ENCODE measurements around the gene TDRD9. TPM values are rescaled to one million over a fixed set of nuclear protein-coding genes. Genes with fewer than 3 reads are reported as not detected.

The TDRD9 gene
- total RNA-seq, 1 donor from 2014 or later: not detected

GRCh38 chr14:104093366-104094055, 165.3 kb downstream of the TDRD9 start:
- Histone ChIP-seq H3K9me3 (ENCODE audit: insufficient read depth, low read depth, low read length) (no peaks in the 10 kb centered on the region), H3K36me3 (ENCODE audit: insufficient read depth, low read length) (no peaks in the 10 kb centered on the region)

GRCh38 chr14:104094056-104094708, 165.9 kb downstream of the TDRD9 start:
- Mint-ChIP-seq H3K4me3 (ENCODE audit: unreplicated experiment) (no peak overlapping the region), H3K9me3 (ENCODE audit: unreplicated experiment) (no peaks in the 10 kb centered on the region), H3K4me1 (ENCODE audit: low read depth, unreplicated experiment) (no peaks in the 10 kb centered on the region), H3K27ac (ENCODE audit: unreplicated experiment) (no peak overlapping the region), H3K36me3 (ENCODE audit: low read depth, unreplicated experiment) (no peaks in the 10 kb centered on the region), H3K27me3 (ENCODE audit: low read depth, unreplicated experiment) (peaks cover 14% of the 10 kb centered on the region)
- DNase-seq (ENCODE audit: low read depth): no peak
- Histone ChIP-seq H3K9me3 (ENCODE audit: insufficient read depth, low read depth, low read length) (no peaks in the 10 kb centered on the region), H3K9ac (ENCODE audit: low read length) (no peak overlapping the region), H4K20me1 (ENCODE audit: insufficient read depth, low read length) (no peaks in the 10 kb centered on the region), H3K4me3 (ENCODE audit: insufficient read depth, low read depth, low read length) (no peak overlapping the region), H3K4me2 (ENCODE audit: low read length) (no peak overlapping the region), H3K27me3 (ENCODE audit: insufficient read depth, low read length) (no peaks in the 10 kb centered on the region), H3K79me2 (ENCODE audit: insufficient read depth, low read length) (no peaks in the 10 kb centered on the region), H3K27ac (ENCODE audit: low read depth, low read length) (no peak overlapping the region), H3K36me3 (ENCODE audit: insufficient read depth, low read length) (no peaks in the 10 kb centered on the region), H3K4me1 (ENCODE audit: insufficient read depth, low read length) (no peaks in the 10 kb centered on the region), H2AFZ (ENCODE audit: low read depth, low read length) (no peak overlapping the region)
- FAIRE-seq: no peak
- TF ChIP-seq EZH2 (IDR thresholded peaks at IDR 0.05; ENCODE audit: insufficient read depth, low read length) (no peak), CTCF (IDR thresholded peaks at IDR 0.05; ENCODE audit: insufficient read depth, low read depth, low read length) (no peak)

More at GRCh38 chr14:104093366-104094055, 165.3 kb downstream of the TDRD9 start:
- Mint-ChIP-seq H3K27ac (ENCODE audit: unreplicated experiment) (no peak overlapping the region), H3K4me3 (ENCODE audit: unreplicated experiment) (no peak overlapping the region), H3K36me3 (ENCODE audit: low read depth, unreplicated experiment) (no peaks in the 10 kb centered on the region), H3K27me3 (ENCODE audit: low read depth, unreplicated experiment) (peaks cover 14% of the 10 kb centered on the region), H3K9me3 (ENCODE audit: unreplicated experiment) (no peaks in the 10 kb centered on the region), H3K4me1 (ENCODE audit: low read depth, unreplicated experiment) (no peaks in the 10 kb centered on the region)
- Histone ChIP-seq H3K4me3 (ENCODE audit: insufficient read depth, low read depth, low read length) (no peak overlapping the region), H3K9ac (ENCODE audit: low read length) (no peak overlapping the region), H3K27me3 (ENCODE audit: insufficient read depth, low read length) (no peaks in the 10 kb centered on the region), H3K27ac (ENCODE audit: low read depth, low read length) (no peak overlapping the region), H3K4me2 (ENCODE audit: low read length) (no peak overlapping the region), H2AFZ (ENCODE audit: low read depth, low read length) (no peak overlapping the region), H3K79me2 (ENCODE audit: insufficient read depth, low read length) (no peaks in the 10 kb centered on the region), H4K20me1 (ENCODE audit: insufficient read depth, low read length) (no peaks in the 10 kb centered on the region), H3K4me1 (ENCODE audit: insufficient read depth, low read length) (no peaks in the 10 kb centered on the region)
- DNase-seq (ENCODE audit: low read depth) (no peak), FAIRE-seq (no peak)
- TF ChIP-seq CTCF (IDR thresholded peaks at IDR 0.05; ENCODE audit: insufficient read depth, low read depth, low read length) (no peak), EZH2 (IDR thresholded peaks at IDR 0.05; ENCODE audit: insufficient read depth, low read length) (no peak)
